HepG2 (cell line): ENCODE measurements around the gene FITM1. TPM values are rescaled to one million over a fixed set of nuclear protein-coding genes. Genes with fewer than 3 reads are reported as not detected.

Experiments
- AKNA ChIP-seq: sonication (generic); formaldehyde crosslinking; IDR thresholded peaks from 2 replicates; pipeline ENCODE4 v1.4.0; 2020; ENCODE audit warnings: missing genetic modification reagents, borderline replicate concordance
- ERF ChIP-seq: IDR thresholded peaks from 2 replicates; pipeline ENCODE4 v1.6.1; 2018; ENCODE audit warnings: missing biosample characterization, missing genetic modification reagents
- HDAC6 ChIP-seq: fragments of 200-600 bp; sonication (generic); IDR thresholded peaks from 2 replicates; pipeline ENCODE4 v1.7.0; 2017; ENCODE audit warnings: mild to moderate bottlenecking, antibody characterized with exemption, low read length, low read depth
- MAF1 ChIP-seq: sonication (generic); formaldehyde crosslinking; IDR thresholded peaks from 2 replicates; pipeline ENCODE4 v1.5.0; 2020; ENCODE audit warnings: missing genetic modification reagents, borderline replicate concordance
- PAF1 ChIP-seq: IDR thresholded peaks from 2 replicates; pipeline ENCODE4 v1.6.1; 2016; ENCODE audit warnings: missing genetic modification reagents, missing compliant biosample characterization
- SKIL ChIP-seq: sonication (generic); formaldehyde crosslinking; IDR thresholded peaks from 2 replicates; pipeline ENCODE4 v1.8.0; 2022; ENCODE audit warnings: missing genetic modification reagents, mild to moderate bottlenecking, moderate library complexity, borderline replicate concordance
- SP1 ChIP-seq, 2 experiments: fragments of 450-650 bp in 1 of 2; sonication (generic) in 1 of 2; formaldehyde crosslinking in 1 of 2; IDR thresholded peaks; 2 replicates each; pipeline versions ENCODE4 v1.4.0 to v1.6.1; 2016 to 2020; ENCODE audit warnings: missing genetic modification reagents in 1 of 2
- ZBTB39 ChIP-seq: sonication (generic); formaldehyde crosslinking; IDR thresholded peaks from 2 replicates; pipeline ENCODE4 v1.5.0; 2020; ENCODE audit warnings: missing genetic modification reagents
- ZBTB44 ChIP-seq: sonication (generic); formaldehyde crosslinking; IDR thresholded peaks from 2 replicates; pipeline ENCODE4 v1.4.0; 2020; ENCODE audit warnings: missing genetic modification reagents
- ZFP62 ChIP-seq: sonication (generic); formaldehyde crosslinking; IDR thresholded peaks from 2 replicates; pipeline ENCODE4 v1.4.0; 2020; ENCODE audit warnings: missing genetic modification reagents
- ZNF280B ChIP-seq: sonication (generic); formaldehyde crosslinking; IDR thresholded peaks from 2 replicates; pipeline ENCODE4 v1.5.0; 2020; ENCODE audit warnings: missing genetic modification reagents, mild to moderate bottlenecking, borderline replicate concordance
- ZNF296 ChIP-seq: sonication (generic); formaldehyde crosslinking; conservative IDR thresholded peaks from 2 replicates; pipeline ENCODE4 v1.5.0; 2020; ENCODE audit warnings: mild to moderate bottlenecking, missing genetic modification reagents
- ZNF414 ChIP-seq: sonication (generic); formaldehyde crosslinking; IDR thresholded peaks from 2 replicates; pipeline ENCODE4 v1.5.0; 2020; ENCODE audit warnings: missing genetic modification reagents
- ZNF564 ChIP-seq: sonication (generic); formaldehyde crosslinking; IDR thresholded peaks from 2 replicates; pipeline ENCODE4 v1.8.1; 2023; ENCODE audit warnings: mild to moderate bottlenecking, missing genetic modification reagents
- polyA plus RNA-seq, 8 experiments: library from polyadenylated mRNA; depleted of rRNA in 3 of 8; stranded (reverse) in 7 of 8; unstranded in 1 of 8; fragments of >200 nt; fragmentation: Illumina TruSeq in 4 of 8; extraction: Trizol in 4 of 8; gene quantifications; 2 replicates each; pipeline versions ENCODE4 v1.2.1 to v1.2.3, GENCODE V29; 2011 to 2016; ENCODE audit warnings: low read depth in 4 of 8, missing spikeins in 1 of 8, mixed read lengths in 1 of 8; ENCODE audit not compliant: insufficient read depth in 1 of 8
- total RNA-seq, 5 experiments: library from RNA; depleted of rRNA; stranded (reverse); fragments of >200 nt; fragmentation: Illumina TruSeq; extraction: Trizol; gene quantifications; 2 replicates each; pipeline ENCODE4 v1.2.3, GENCODE V29; 2016; ENCODE audit warnings: low read depth in 1 of 5

The FITM1 gene
- total and polyA plus RNA-seq, 2 of the 13 experiments (the other 11 are each of a cell fraction or from before 2014, with no cell fraction given): 2.7 to 5.8 TPM

- TF ChIP-seq AKNA (CRISPR knock-in tag) (no peak), SKIL (CRISPR knock-in tag) (no peak), SP1 (IDR thresholded peaks at IDR 0.05) (no peak), SP1 (CRISPR knock-in tag; IDR thresholded peaks at IDR 0.05) (peak; percentile 82), ZBTB44 (CRISPR knock-in tag) (0 out of 2 replicates have a peak, but pooled peaks have one; percentile 87), ZNF280B (CRISPR knock-in tag) (no peak), ZBTB39 (CRISPR knock-in tag) (no peak), ERF (CRISPR knock-in tag) (peak; percentile 100), PAF1 (CRISPR knock-in tag) (peak; percentile 99), ZNF414 (CRISPR knock-in tag) (no peak), ZFP62 (CRISPR knock-in tag) (no peak), ZNF296 (no peak), HDAC6 (peak; percentile 64; the same call in 1 of the 2 replicates), ZNF564 (CRISPR knock-in tag) (no peak), MAF1 (CRISPR knock-in tag) (peak; percentile 2; the same call in 1 of the 2 replicates)
Observed at GRCh38 chr14:24095271-24096068, 35.0 kb upstream of the FITM1 start (continued).
